WERI-Rb-1 (cell line): ENCODE data around the gene ARHGAP30.

Source experiments
- DNase-seq: peaks from one replicate; pipeline ENCODE4 v3.0.0-alpha.2; 2020
- H3K27ac ChIP-seq: fragments of 250-450 bp; sonication (Bioruptor Pico); 2 replicates; pipeline ENCODE4 v1.5.1; 2020; ENCODE audit warnings: mild to moderate bottlenecking, moderate library complexity
- H3K27me3 ChIP-seq: fragments of 250-450 bp; sonication (Bioruptor Pico); 2 replicates; pipeline ENCODE4 v1.5.1; 2021; ENCODE audit warnings: mild to moderate bottlenecking, low read depth, moderate library complexity; ENCODE audit not compliant: insufficient read depth, severe bottlenecking
- H3K36me3 ChIP-seq: fragments of 250-450 bp; sonication (Bioruptor Pico); 2 replicates; pipeline ENCODE4 v1.5.1; 2020; ENCODE audit warnings: mild to moderate bottlenecking, moderate library complexity
- H3K4me3 ChIP-seq: 2 replicates; pipeline ENCODE4 v1.5.1; 2011; ENCODE audit warnings: low read depth, mild to moderate bottlenecking, control low read depth, low read length
- H3K9me3 ChIP-seq: fragments of 250-450 bp; sonication (Bioruptor Pico); 2 replicates; pipeline ENCODE4 v1.5.1; 2021; ENCODE audit warnings: mild to moderate bottlenecking, moderate library complexity; ENCODE audit not compliant: severe bottlenecking
- CTCF ChIP-seq: IDR thresholded peaks from 2 replicates; pipeline ENCODE4 v1.5.1; 2011; ENCODE audit warnings: low read depth, mild to moderate bottlenecking, control low read depth, inconsistent platforms, low read length

ARHGAP30 gene

GRCh38 chr1:161111527-161111926 is 41.8 kb upstream of the ARHGAP30 start:
- DNase-seq = no peak
- TF ChIP-seq CTCF = no peak
- Histone ChIP-seq H3K9me3 (no peaks in the 10 kb centered on the region), H3K4me3 (no peak overlapping the region), H3K36me3 (peaks cover 41% of the 10 kb centered on the region), H3K27me3 (no peaks in the 10 kb centered on the region), H3K27ac (no peak overlapping the region)

GRCh38 chr1:161111117-161111516 is 41.4 kb upstream of the ARHGAP30 start:
- H3K27ac ChIP-seq = no peak overlapping the region
- TF ChIP-seq CTCF = no peak
- no peaks in the 10 kb centered on the region for H3K27me3 ChIP-seq
- no peaks in the 10 kb centered on the region for H3K9me3 ChIP-seq
- H3K4me3 ChIP-seq = no peak overlapping the region
- peaks cover 41% of the 10 kb centered on the region for H3K36me3 ChIP-seq
- no peak for DNase-seq

- H3K36me3 ChIP-seq = peaks cover 46% of the 10 kb centered on the region
- no peak overlapping the region for H3K27ac ChIP-seq
- H3K27me3 ChIP-seq = no peaks in the 10 kb centered on the region
- H3K9me3 ChIP-seq = no peaks in the 10 kb centered on the region
- TF ChIP-seq CTCF = no peak
- no peak for DNase-seq
- H3K4me3 ChIP-seq = no peak overlapping the region
Measured at GRCh38 chr1:161106431-161106830, 36.7 kb upstream of the ARHGAP30 start.

GRCh38 chr1:161100556-161100955 is 30.9 kb upstream of the ARHGAP30 start:
- H3K4me3 ChIP-seq = no peak overlapping the region
- no peak for TF ChIP-seq CTCF
- peaks cover 6% of the 10 kb centered on the region for H3K27me3 ChIP-seq
- no peak for DNase-seq
- H3K9me3 ChIP-seq = no peaks in the 10 kb centered on the region
- peaks cover 42% of the 10 kb centered on the region for H3K36me3 ChIP-seq
- no peak overlapping the region for H3K27ac ChIP-seq

- DNase-seq = no peak
- H3K27ac ChIP-seq = no peak overlapping the region
- no peak for TF ChIP-seq CTCF
- peaks cover 34% of the 10 kb centered on the region for H3K36me3 ChIP-seq
- H3K9me3 ChIP-seq = no peaks in the 10 kb centered on the region
- peak overlapping the region; percentile 72 for H3K4me3 ChIP-seq
- H3K27me3 ChIP-seq = peaks cover 12% of the 10 kb centered on the region
Measured at GRCh38 chr1:161099090-161099802, 29.6 kb upstream of the ARHGAP30 start.
